ENCODE measurements around the gene S100P.

DNA sequence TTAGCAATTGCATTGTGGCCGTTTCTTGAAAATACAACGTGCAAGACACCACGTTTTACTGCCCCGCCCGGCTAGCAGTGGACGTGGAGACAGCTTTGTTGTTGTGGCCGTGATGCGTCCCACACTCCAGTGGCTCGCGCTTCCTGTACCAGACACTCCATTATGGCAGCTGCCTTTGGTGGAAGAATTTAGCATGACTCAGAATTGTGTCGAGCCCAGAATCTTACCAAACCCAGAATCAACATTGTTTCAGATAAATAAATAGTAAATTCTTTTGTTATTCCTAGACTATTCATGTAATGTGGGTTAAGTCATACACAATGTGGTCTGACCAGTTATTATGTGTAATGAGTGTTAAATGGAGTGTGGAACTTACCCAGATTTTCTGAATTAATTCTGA lies 25.3 kb upstream of the S100P start:
- no peak for TF ChIP-seq EZH2 (IDR thresholded peaks at IDR 0.05; ENCODE audit: insufficient read depth, poor library complexity, severe bottlenecking)
- no peak for TF ChIP-seq EZH2phosphoT487 (IDR thresholded peaks at IDR 0.05; ENCODE audit: insufficient read depth, low read depth)

All from GM23248 (cell line).